ENCODE measurements around the gene KLHL21. TPM values are rescaled to one million over a fixed set of nuclear protein-coding genes. Genes with fewer than 3 reads are reported as not detected.

KLHL21 gene
- total RNA-seq, 2 experiments from 2014 or later = 32.0 to 33.5 TPM

DNA sequence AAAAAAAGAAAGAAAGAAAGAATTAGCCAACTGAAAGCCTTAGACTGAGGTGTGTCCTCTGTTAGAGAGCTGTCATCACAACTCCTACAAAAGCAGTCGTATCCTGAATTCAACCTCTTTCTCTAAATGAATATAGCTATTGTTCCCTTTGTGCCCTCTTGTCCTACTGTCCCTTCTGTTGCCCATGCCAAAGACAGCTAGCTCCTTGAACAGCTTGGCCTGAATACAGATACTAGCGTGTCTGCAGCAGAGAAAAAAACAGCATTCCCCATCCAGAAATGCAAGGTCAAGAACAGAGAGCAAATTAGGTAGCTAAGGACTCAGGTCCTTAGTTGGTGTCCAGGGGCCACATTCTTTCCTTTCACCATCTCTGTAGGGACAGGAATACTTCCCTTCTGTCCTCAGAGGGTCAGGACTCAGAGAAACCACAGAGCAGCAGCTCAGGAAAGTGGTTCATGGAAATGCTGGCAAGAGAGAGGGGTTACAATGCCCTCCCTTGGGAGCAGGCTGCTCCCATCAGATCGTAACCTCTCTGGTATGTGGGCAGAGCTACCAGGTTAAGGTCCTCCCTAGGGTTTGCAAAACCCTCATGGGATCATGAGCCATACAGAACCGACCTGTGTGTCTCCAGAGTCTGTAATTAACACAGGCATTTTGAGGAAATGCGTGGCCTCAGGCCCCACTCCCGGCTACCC is 24.7 kb downstream of the KLHL21 start:
- H3K36me3 Mint-ChIP-seq (ENCODE audit: low read depth) = peaks cover 11% of the 10 kb centered on the region
- Histone ChIP-seq H3K4me3 (ENCODE audit: low read length) (no peak overlapping the region), H3K36me3 (ENCODE audit: insufficient read depth, low read length) (peaks cover 7% of the 10 kb centered on the region), H3K9me3 (ENCODE audit: control insufficient read depth in 1 of 2, insufficient read depth in 1 of 2, low read length in 2 of 2) (no peaks in the 10 kb centered on the region), H3K27me3 (ENCODE audit: control insufficient read depth in 1 of 2, insufficient read depth in 2 of 2, low read length in 2 of 2) (peaks cover 0 to 3% of the 10 kb centered on the region in 2 experiments), H3K27ac (ENCODE audit: low read depth in 1 of 2, low read length in 2 of 2) (no peak overlapping the region), H3K4me1 (ENCODE audit: insufficient read depth, low read length) (peaks cover 36% of the 10 kb centered on the region)
- ChIA-PET CTCF (no interaction called here), POLR2A (interaction anchor here (0.7 to 2.8 kb wide), 3 partner anchors 20 to 114 kb away, joined by 3 to 9 read pairs (median 3); partner anchors contain the start of genes NOL9 and TAS1R1)
- intact Hi-C loops (cut with DNase I, micrococcal nuclease) = loop anchor here in 1 of 2 experiments (2.0 kb wide), 2 partner anchors 25 to 47 kb away; partner anchors contain the start of genes KLHL21 and THAP3
- DNase-seq = no peak
- ATAC-seq (ENCODE audit: poor library complexity) = no peak
- H3K9me3 Mint-ChIP-seq = no peaks in the 10 kb centered on the region
- no peaks in the 10 kb centered on the region for H3K27me3 Mint-ChIP-seq
- peak overlapping the region; percentile 93 for H3K27ac Mint-ChIP-seq
- H3K4me3 Mint-ChIP-seq = peak overlapping the region; percentile 63
- TF ChIP-seq, protein P1, sequence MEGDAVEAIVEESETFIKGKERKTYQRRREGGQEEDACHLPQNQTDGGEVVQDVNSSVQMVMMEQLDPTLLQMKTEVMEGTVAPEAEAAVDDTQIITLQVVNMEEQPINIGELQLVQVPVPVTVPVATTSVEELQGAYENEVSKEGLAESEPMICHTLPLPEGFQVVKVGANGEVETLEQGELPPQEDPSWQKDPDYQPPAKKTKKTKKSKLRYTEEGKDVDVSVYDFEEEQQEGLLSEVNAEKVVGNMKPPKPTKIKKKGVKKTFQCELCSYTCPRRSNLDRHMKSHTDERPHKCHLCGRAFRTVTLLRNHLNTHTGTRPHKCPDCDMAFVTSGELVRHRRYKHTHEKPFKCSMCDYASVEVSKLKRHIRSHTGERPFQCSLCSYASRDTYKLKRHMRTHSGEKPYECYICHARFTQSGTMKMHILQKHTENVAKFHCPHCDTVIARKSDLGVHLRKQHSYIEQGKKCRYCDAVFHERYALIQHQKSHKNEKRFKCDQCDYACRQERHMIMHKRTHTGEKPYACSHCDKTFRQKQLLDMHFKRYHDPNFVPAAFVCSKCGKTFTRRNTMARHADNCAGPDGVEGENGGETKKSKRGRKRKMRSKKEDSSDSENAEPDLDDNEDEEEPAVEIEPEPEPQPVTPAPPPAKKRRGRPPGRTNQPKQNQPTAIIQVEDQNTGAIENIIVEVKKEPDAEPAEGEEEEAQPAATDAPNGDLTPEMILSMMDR (IDR thresholded peaks at IDR 0.05) = no peak
- H3K4me1 Mint-ChIP-seq (ENCODE audit: low read depth) = peaks cover 32% of the 10 kb centered on the region

DNA sequence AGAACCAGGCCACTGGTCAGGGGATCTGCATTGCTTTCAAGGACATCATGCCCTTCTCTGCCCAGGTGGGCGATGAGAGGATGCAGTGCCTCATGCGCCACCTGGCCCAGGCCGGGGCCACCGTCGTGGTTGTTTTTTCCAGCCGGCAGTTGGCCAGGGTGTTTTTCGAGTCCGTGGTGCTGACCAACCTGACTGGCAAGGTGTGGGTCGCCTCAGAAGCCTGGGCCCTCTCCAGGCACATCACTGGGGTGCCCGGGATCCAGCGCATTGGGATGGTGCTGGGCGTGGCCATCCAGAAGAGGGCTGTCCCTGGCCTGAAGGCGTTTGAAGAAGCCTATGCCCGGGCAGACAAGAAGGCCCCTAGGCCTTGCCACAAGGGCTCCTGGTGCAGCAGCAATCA is 27.9 kb downstream of the KLHL21 start:
- POLR2A ChIA-PET = no interaction called here

GRCh38 chr1:6574025-6574620 is 28.5 kb downstream of the KLHL21 start:
- Mint-ChIP-seq H3K36me3 (ENCODE audit: low read depth) (no peaks in the 10 kb centered on the region), H3K27me3 (no peaks in the 10 kb centered on the region), H3K4me3 (no peak overlapping the region), H3K4me1 (ENCODE audit: low read depth) (no peaks in the 10 kb centered on the region), H3K27ac (no peak overlapping the region), H3K9me3 (peaks cover 3% of the 10 kb centered on the region)
- TF ChIP-seq, protein P1 (IDR thresholded peaks at IDR 0.05) = no peak
- Histone ChIP-seq H3K36me3 (ENCODE audit: insufficient read depth, low read length) (no peaks in the 10 kb centered on the region), H3K9me3 (ENCODE audit: control insufficient read depth in 1 of 2, insufficient read depth in 1 of 2, low read length in 2 of 2) (peaks cover 0 to 9% of the 10 kb centered on the region in 2 experiments), H3K27me3 (ENCODE audit: control insufficient read depth in 1 of 2, insufficient read depth in 2 of 2, low read length in 2 of 2) (peaks cover 0 to 3% of the 10 kb centered on the region in 2 experiments), H3K4me3 (ENCODE audit: low read length) (no peak overlapping the region), H3K27ac (ENCODE audit: low read depth in 1 of 2, low read length in 2 of 2) (no peak overlapping the region), H3K4me1 (ENCODE audit: insufficient read depth, low read length) (peaks cover 2% of the 10 kb centered on the region)
- no peak for ATAC-seq (ENCODE audit: poor library complexity)
- DNase-seq = no peak
- POLR2A ChIA-PET = no interaction called here
- CTCF ChIA-PET = no interaction called here
- intact Hi-C loops (cut with DNase I, micrococcal nuclease) = no loop called here

More for the DNA sequence above, 27.9 kb downstream of the KLHL21 start:
- CTCF ChIA-PET = interaction anchor here (0.5 kb wide), 1 partner anchor 81 kb away, joined by 3 read pairs; no protein-coding TSS in a partner anchor
- TF ChIP-seq, protein P1 (IDR thresholded peaks at IDR 0.05) = no peak
- Mint-ChIP-seq H3K27ac (no peak overlapping the region), H3K27me3 (no peaks in the 10 kb centered on the region), H3K9me3 (peaks cover 3% of the 10 kb centered on the region), H3K4me1 (ENCODE audit: low read depth) (peaks cover 5% of the 10 kb centered on the region), H3K36me3 (ENCODE audit: low read depth) (peaks cover 3% of the 10 kb centered on the region), H3K4me3 (no peak overlapping the region)
- H3K9me3 ChIP-seq (ENCODE audit: control insufficient read depth in 1 of 2, insufficient read depth in 1 of 2, low read length in 2 of 2) = peaks cover 0 to 9% of the 10 kb centered on the region in 2 experiments
- H3K27ac ChIP-seq (ENCODE audit: low read depth in 1 of 2, low read length in 2 of 2) = no peak overlapping the region
- no peak for ATAC-seq (ENCODE audit: poor library complexity)
- intact Hi-C loops (cut with DNase I, micrococcal nuclease) = no loop called here
- H3K4me3 ChIP-seq (ENCODE audit: low read length) = no peak overlapping the region
- H3K27me3 ChIP-seq (ENCODE audit: control insufficient read depth in 1 of 2, insufficient read depth in 2 of 2, low read length in 2 of 2) = peaks cover 0 to 3% of the 10 kb centered on the region in 2 experiments
- H3K4me1 ChIP-seq (ENCODE audit: insufficient read depth, low read length) = peaks cover 8% of the 10 kb centered on the region
- no peak for DNase-seq
- no peaks in the 10 kb centered on the region for H3K36me3 ChIP-seq (ENCODE audit: insufficient read depth, low read length)

Data from CD4-positive, alpha-beta T cell (primary cell).